IMR-90 (cell line): ENCODE measurements around the gene STK25. TPM values are rescaled to one million over a fixed set of nuclear protein-coding genes. Genes with fewer than 3 reads are reported as not detected.
A peak's percentile ranks its signal among the peaks of the same experiment; 100 is the strongest.

Experiments used
- ATAC-seq: fragments of 200-7000 bp; cut with Tn5 transposase; 2 replicates; pipeline ENCODE4 v1.9.1; 2020; ENCODE audit warnings: low read depth, mild to moderate bottlenecking, moderate library complexity
- BruUV-seq: library from RNA; stranded (reverse); fragments of 400-500 nt; replicated peaks from 2 replicates; lab custom pipeline; 2021; lab: Mats Ljungman, UMichigan
- CTCF ChIA-PET: fragments of 300-600 bp; formaldehyde crosslinking; extraction: SDS; loops from one replicate; lab custom pipeline; 2021; ENCODE audit warnings: antibody characterized with exemption; lab: Yijun Ruan, JAX
- POLR2A ChIA-PET: fragments of 300-600 bp; sonication (Branson Sonifier 250); formaldehyde crosslinking; loops from one replicate; lab custom pipeline; 2022; ENCODE audit warnings: antibody characterized with exemption; ENCODE audit not compliant: unreplicated experiment; lab: Charles Lee
- DNase-seq: peaks from one replicate; pipeline ENCODE4 v3.0.0; 2013
- H2AFZ ChIP-seq: replicated peaks from 2 replicates; pipeline ENCODE3; 2013; ENCODE audit warnings: low read length, mild to moderate bottlenecking; ENCODE audit not compliant: poor library complexity
- H2AK5ac ChIP-seq: 2 replicates; pipeline ENCODE4 v1.6.1; 2013; ENCODE audit warnings: low read depth, low read length, inconsistent platforms
- H2AK9ac ChIP-seq: replicated peaks from 2 replicates; pipeline ENCODE3; 2013; ENCODE audit warnings: mild to moderate bottlenecking, low read depth, low read length, moderate library complexity; ENCODE audit not compliant: poor library complexity
- H2BK120ac ChIP-seq: 2 replicates; pipeline ENCODE4 v1.6.1; 2013; ENCODE audit warnings: low read depth, low read length, inconsistent platforms
- H2BK15ac ChIP-seq: 3 replicates; pipeline ENCODE4 v1.6.1; 2013; ENCODE audit warnings: low read depth, low read length, inconsistent platforms
- H2BK20ac ChIP-seq: 2 replicates; pipeline ENCODE4 v1.6.1; 2013; ENCODE audit warnings: low read depth, mild to moderate bottlenecking, inconsistent platforms, low read length, moderate library complexity
- H2BK5ac ChIP-seq: 2 replicates; pipeline ENCODE4 v1.6.1; 2013; ENCODE audit warnings: mild to moderate bottlenecking, low read depth, low read length, inconsistent platforms; ENCODE audit not compliant: poor library complexity, severe bottlenecking
- H3K14ac ChIP-seq: replicated peaks from 2 replicates; pipeline ENCODE4 v1.6.1; 2013; ENCODE audit warnings: low read depth, low read length, inconsistent platforms
- H3K18ac ChIP-seq: 2 replicates; pipeline ENCODE4 v1.6.1; 2013; ENCODE audit warnings: low read depth, low read length, control low read depth
- H3K23ac ChIP-seq: 2 replicates; pipeline ENCODE4 v1.6.1; 2013; ENCODE audit warnings: low read depth, low read length, inconsistent platforms
- H3K27ac ChIP-seq: 2 replicates; pipeline ENCODE4 v1.5.1; 2013; ENCODE audit warnings: mild to moderate bottlenecking, control low read depth, low read length; ENCODE audit not compliant: insufficient read depth
- H3K27me3 ChIP-seq: 2 replicates; pipeline ENCODE4 v1.6.1; 2013; ENCODE audit warnings: low read length; ENCODE audit not compliant: control insufficient read depth, insufficient read depth
- H3K36me3 ChIP-seq: 2 replicates; pipeline ENCODE4 v1.6.1; 2013; ENCODE audit warnings: low read length, mixed read lengths; ENCODE audit not compliant: control insufficient read depth, insufficient read depth
- H3K4ac ChIP-seq: 2 replicates; pipeline ENCODE4 v1.6.1; 2013; ENCODE audit warnings: low read depth, low read length, inconsistent platforms
- H3K4me1 ChIP-seq: 2 replicates; pipeline ENCODE4 v1.6.1; 2013; ENCODE audit warnings: low read length, mixed read lengths; ENCODE audit not compliant: control insufficient read depth, insufficient read depth
- H3K4me2 ChIP-seq: 2 replicates; pipeline ENCODE4 v1.6.1; 2013; ENCODE audit warnings: low read depth, mild to moderate bottlenecking, control low read depth, low read length, moderate library complexity
- H3K4me3 ChIP-seq: 2 replicates; pipeline ENCODE4 v1.5.1; 2013; ENCODE audit warnings: low read depth, mild to moderate bottlenecking, control low read depth, low read length, moderate library complexity; ENCODE audit not compliant: insufficient read depth
- H3K56ac ChIP-seq: 2 replicates; pipeline ENCODE4 v1.6.1; 2013; ENCODE audit warnings: low read length, inconsistent platforms; ENCODE audit not compliant: insufficient read depth; ENCODE audit errors: extremely low read depth
- H3K79me1 ChIP-seq, 2 experiments: 2 replicates each; pipeline ENCODE4 v1.6.1; 2013; ENCODE audit warnings: low read length in 2 of 2, inconsistent platforms in 1 of 2, low read depth in 1 of 2
- H3K9ac ChIP-seq: 2 replicates; pipeline ENCODE4 v1.6.1; 2013; ENCODE audit warnings: low read depth, low read length, control low read depth
- H3K9me1 ChIP-seq: 2 replicates; pipeline ENCODE4 v1.6.1; 2013; ENCODE audit warnings: low read length, inconsistent platforms; ENCODE audit not compliant: insufficient read depth
- H3K9me3 ChIP-seq: 2 replicates; pipeline ENCODE4 v1.6.1; 2013; ENCODE audit warnings: low read length; ENCODE audit not compliant: control insufficient read depth, insufficient read depth
- H4K20me1 ChIP-seq: 2 replicates; pipeline ENCODE4 v1.6.1; 2013; ENCODE audit warnings: low read length, inconsistent platforms; ENCODE audit not compliant: insufficient read depth
- H4K5ac ChIP-seq: 2 replicates; pipeline ENCODE4 v1.6.1; 2013; ENCODE audit warnings: mild to moderate bottlenecking, low read depth, low read length, control low read depth
- H4K8ac ChIP-seq, 2 experiments: 2 replicates each; pipeline ENCODE4 v1.6.1; 2013; ENCODE audit warnings: low read depth in 2 of 2, low read length in 2 of 2, control low read depth in 1 of 2, inconsistent platforms in 1 of 2
- H4K91ac ChIP-seq: 2 replicates; pipeline ENCODE4 v1.6.1; 2013; ENCODE audit warnings: low read depth, low read length, inconsistent platforms; ENCODE audit not compliant: insufficient read depth
- CEBPB ChIP-seq: IDR thresholded peaks from 2 replicates; pipeline ENCODE4 v1.6.1; 2012; ENCODE audit warnings: low read depth, low read length, improper control_type of control experiment
- FOS ChIP-seq: fragments of 150-350 bp; IDR thresholded peaks from 2 replicates; pipeline ENCODE4 v1.6.1; 2016; ENCODE audit warnings: low read depth, low read length
- MAFK ChIP-seq: IDR thresholded peaks from 2 replicates; pipeline ENCODE4 v1.6.1; 2012; ENCODE audit warnings: low read depth, low read length, improper control_type of control experiment
- POLR2A ChIP-seq: IDR thresholded peaks from 2 replicates; pipeline ENCODE4 v1.6.1; 2012; ENCODE audit warnings: mild to moderate bottlenecking, low read depth, low read length
- SMC3 ChIP-seq: fragments of 150-350 bp; IDR thresholded peaks from 2 replicates; pipeline ENCODE4 v1.6.1; 2016; ENCODE audit warnings: low read depth, mild to moderate bottlenecking, antibody characterized with exemption, low read length, moderate library complexity
- WGBS, 2 experiments: methylation state at CpG; one replicate each; pipeline versions ENCODE4 v1.1.5 to v1.1.7; 2013; ENCODE audit warnings: missing lambda C conversion rate in 2 of 2; ENCODE audit not compliant: insufficient read length in 1 of 2; ENCODE audit errors: extremely low coverage in 2 of 2; 5-methylcytosine and 5-hydroxymethylcytosine counted together
- dilution Hi-C: fragments of 300-500 bp; cut with HindIII; formaldehyde crosslinking; loops from one replicate; pipeline ENCODE4 v1.14.3; 2018; ENCODE audit warnings: low sequenced_read_pairs; ENCODE audit not compliant: unreplicated experiment
- in situ Hi-C: fragments of 300-500 bp; cut with MboI; formaldehyde crosslinking; loops from 3 replicates; pipeline ENCODE4 v1.14.3; 2019; ENCODE audit warnings: low sequenced_read_pairs, inconsistent platforms, mixed read lengths
- intact Hi-C: fragments of 100-400 bp; cut with micrococcal nuclease; formaldehyde crosslinking; loops from 2 replicates; pipeline ENCODE4 v1.10.0; 2022
- polyA plus RNA-seq, 3 experiments: library from polyadenylated mRNA; depleted of rRNA; stranded (reverse); fragments of >200 nt; gene quantifications; 2 replicates each; pipeline ENCODE4 v1.2.3, GENCODE V29; 2012; ENCODE audit warnings: low replicate concordance in 1 of 3
- total RNA-seq: library from RNA; depleted of rRNA; stranded (reverse); fragments of >200 nt; gene quantifications from 2 replicates; pipeline ENCODE4 v1.2.3, GENCODE V29; 2012
- TF ChIP-seq, protein P1 (sequence below): fragments of 150-350 bp; IDR thresholded peaks from 2 replicates; pipeline ENCODE4 v1.6.1; 2016; ENCODE audit warnings: low read depth, mild to moderate bottlenecking, low read length, moderate library complexity, borderline replicate concordance
- TF ChIP-seq, protein P2 (sequence below): conservative IDR thresholded peaks from 2 replicates; pipeline ENCODE4 v1.5.1; 2012; ENCODE audit warnings: mild to moderate bottlenecking, low read depth, low read length, improper control_type of control experiment

The STK25 gene
- total and polyA plus RNA-seq, 2 of the 4 experiments (the other 2 are of a cell fraction): 258 to 392 TPM

DNA sequence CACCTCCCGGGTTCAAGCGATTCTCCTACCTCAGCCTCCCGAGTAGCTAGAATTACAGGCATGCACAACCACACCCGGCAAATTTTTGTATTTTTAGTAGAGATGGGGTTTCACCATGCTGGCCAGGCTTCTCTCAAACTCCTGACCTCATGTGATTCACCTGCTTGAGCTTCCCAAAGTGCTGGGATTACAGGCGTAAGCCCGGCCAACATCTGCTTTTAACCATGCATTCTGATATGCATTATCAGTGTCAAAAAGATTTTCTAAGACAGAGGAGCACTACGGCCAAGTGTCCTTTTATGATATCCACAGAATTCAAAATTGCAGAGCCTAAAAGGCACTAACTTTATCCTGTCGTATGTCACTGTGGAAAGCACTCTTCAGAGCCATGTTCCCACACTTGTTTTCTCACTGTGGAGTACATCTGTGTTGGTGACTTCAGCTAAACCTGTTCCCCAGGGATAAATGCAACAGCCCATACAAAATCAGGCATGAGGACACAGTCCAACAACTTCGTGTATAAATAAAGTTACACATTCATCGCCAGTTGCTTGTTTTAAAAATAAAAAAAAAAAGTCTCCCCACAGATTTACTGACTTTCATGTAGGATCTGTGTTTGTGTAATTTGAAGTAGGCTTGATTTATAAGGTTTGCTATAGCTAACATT lies 56.4 kb downstream of the STK25 start:
- Histone ChIP-seq H2BK15ac (no peak overlapping the region), H3K36me3 (peaks cover 3% of the 10 kb centered on the region; the same call in 1 of the 2 replicates), H2AK9ac (no peak overlapping the region), H3K27me3 (no peaks in the 10 kb centered on the region), H3K23ac (peak overlapping the region; percentile 78), H4K20me1 (no peaks in the 10 kb centered on the region), H2BK120ac (no peak overlapping the region), H3K9me1 (peaks cover 6% of the 10 kb centered on the region; the same call in 1 of the 2 replicates), H4K5ac (no peak overlapping the region), H3K9me3 (no peaks in the 10 kb centered on the region), H3K4me2 (no peak overlapping the region), H3K27ac (no peak overlapping the region), H4K91ac (no peak overlapping the region), H2BK20ac (no peak overlapping the region), H3K56ac (no peak overlapping the region), H2AFZ (no peak overlapping the region), H3K4me3 (no peak overlapping the region), H3K14ac (no peak overlapping the region), H2AK5ac (no peak overlapping the region), H2BK5ac (no peak overlapping the region), H3K79me1 (no peaks in the 10 kb centered on the region), H3K9ac (no peak overlapping the region), H3K18ac (no peak overlapping the region), H3K4me1 (no peaks in the 10 kb centered on the region), H3K4ac (no peak overlapping the region), H4K8ac (no peak overlapping the region)
- WGBS, 2 experiments: no CpG with 5 or more reads among the region's 10 CpGs
- dilution Hi-C loops (no loop called here), intact Hi-C loops (loop anchor here (5.0 kb wide), 1 partner anchor 35 kb away; no protein-coding TSS in a partner anchor), in situ Hi-C loops (no loop called here)
- BruUV-seq: no TSS peak
- TF ChIP-seq, protein P1, sequence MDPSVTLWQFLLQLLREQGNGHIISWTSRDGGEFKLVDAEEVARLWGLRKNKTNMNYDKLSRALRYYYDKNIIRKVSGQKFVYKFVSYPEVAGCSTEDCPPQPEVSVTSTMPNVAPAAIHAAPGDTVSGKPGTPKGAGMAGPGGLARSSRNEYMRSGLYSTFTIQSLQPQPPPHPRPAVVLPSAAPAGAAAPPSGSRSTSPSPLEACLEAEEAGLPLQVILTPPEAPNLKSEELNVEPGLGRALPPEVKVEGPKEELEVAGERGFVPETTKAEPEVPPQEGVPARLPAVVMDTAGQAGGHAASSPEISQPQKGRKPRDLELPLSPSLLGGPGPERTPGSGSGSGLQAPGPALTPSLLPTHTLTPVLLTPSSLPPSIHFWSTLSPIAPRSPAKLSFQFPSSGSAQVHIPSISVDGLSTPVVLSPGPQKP: no peak
- TF ChIP-seq, protein P2, sequence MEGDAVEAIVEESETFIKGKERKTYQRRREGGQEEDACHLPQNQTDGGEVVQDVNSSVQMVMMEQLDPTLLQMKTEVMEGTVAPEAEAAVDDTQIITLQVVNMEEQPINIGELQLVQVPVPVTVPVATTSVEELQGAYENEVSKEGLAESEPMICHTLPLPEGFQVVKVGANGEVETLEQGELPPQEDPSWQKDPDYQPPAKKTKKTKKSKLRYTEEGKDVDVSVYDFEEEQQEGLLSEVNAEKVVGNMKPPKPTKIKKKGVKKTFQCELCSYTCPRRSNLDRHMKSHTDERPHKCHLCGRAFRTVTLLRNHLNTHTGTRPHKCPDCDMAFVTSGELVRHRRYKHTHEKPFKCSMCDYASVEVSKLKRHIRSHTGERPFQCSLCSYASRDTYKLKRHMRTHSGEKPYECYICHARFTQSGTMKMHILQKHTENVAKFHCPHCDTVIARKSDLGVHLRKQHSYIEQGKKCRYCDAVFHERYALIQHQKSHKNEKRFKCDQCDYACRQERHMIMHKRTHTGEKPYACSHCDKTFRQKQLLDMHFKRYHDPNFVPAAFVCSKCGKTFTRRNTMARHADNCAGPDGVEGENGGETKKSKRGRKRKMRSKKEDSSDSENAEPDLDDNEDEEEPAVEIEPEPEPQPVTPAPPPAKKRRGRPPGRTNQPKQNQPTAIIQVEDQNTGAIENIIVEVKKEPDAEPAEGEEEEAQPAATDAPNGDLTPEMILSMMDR: no peak
- TF ChIP-seq MAFK (no peak), FOS (no peak), POLR2A (no peak), SMC3 (no peak), CEBPB (no peak)
- no peak for ATAC-seq
- CTCF ChIA-PET: no interaction called here
- POLR2A ChIA-PET: no interaction called here
- no peak for DNase-seq
